Nephron (organoid): ENCODE measurements around the gene PRSS38.
A peak's percentile ranks its signal among the peaks of the same experiment; 100 is the strongest.

Experiments used
- H3K27ac Mint-ChIP-seq, 3 experiments: 2 replicates each; pipeline ENCODE4 v1.8.0; 2020; ENCODE audit warnings: mixed read lengths in 3 of 3, mild to moderate bottlenecking in 2 of 3, moderate library complexity in 1 of 3
- H3K27me3 Mint-ChIP-seq: 2 replicates; pipeline ENCODE4 v1.8.0; 2021; ENCODE audit warnings: low read depth, mild to moderate bottlenecking, moderate library complexity, mixed read lengths
- H3K36me3 Mint-ChIP-seq: 2 replicates; pipeline ENCODE4 v1.8.0; 2020; ENCODE audit warnings: low read depth, mixed read lengths
- H3K4me1 Mint-ChIP-seq: 2 replicates; pipeline ENCODE4 v1.8.0; 2020; ENCODE audit warnings: mixed read lengths
- H3K4me3 Mint-ChIP-seq, 3 experiments: 2 replicates each; pipeline ENCODE4 v1.8.0; 2020; ENCODE audit warnings: mild to moderate bottlenecking in 3 of 3, mixed read lengths in 3 of 3, moderate library complexity in 2 of 3
- H3K9me3 Mint-ChIP-seq: 2 replicates; pipeline ENCODE4 v1.8.0; 2020; ENCODE audit warnings: mixed read lengths
- CTCF ChIP-seq, 3 experiments: fragments of 200-600 bp; sonication (generic); IDR thresholded peaks; one replicate each; pipeline ENCODE4 v1.5.0; 2021; ENCODE audit warnings: antibody characterized with exemption in 3 of 3; ENCODE audit not compliant: unreplicated experiment in 3 of 3

The PRSS38 gene

GRCh38 chr1:227889047-227889862 lies 73.8 kb downstream of the PRSS38 start:
- TF ChIP-seq CTCF (IDR thresholded peaks at IDR 0.05; ENCODE audit: unreplicated experiment in 3 of 3), result no peak
- H3K9me3 Mint-ChIP-seq, result no peaks in the 10 kb centered on the region
- peaks cover 38% of the 10 kb centered on the region for H3K4me1 Mint-ChIP-seq
- H3K27ac Mint-ChIP-seq, result peak overlapping the region in 2 of 3 experiments; percentile 19 to 41
- H3K4me3 Mint-ChIP-seq, result peak overlapping the region in 2 of 3 experiments; percentile 36 to 43
- H3K27me3 Mint-ChIP-seq, result peaks cover 11% of the 10 kb centered on the region
- H3K36me3 Mint-ChIP-seq, result no peaks in the 10 kb centered on the region

GRCh38 chr1:227889863-227890405 lies 74.5 kb downstream of the PRSS38 start:
- Mint-ChIP-seq H3K36me3 (no peaks in the 10 kb centered on the region), H3K9me3 (no peaks in the 10 kb centered on the region), H3K4me1 (peaks cover 40% of the 10 kb centered on the region), H3K27ac (peak overlapping the region in 2 of 3 experiments; percentile 19 to 41), H3K4me3 (no peak overlapping the region), H3K27me3 (peaks cover 11% of the 10 kb centered on the region)
- TF ChIP-seq CTCF (IDR thresholded peaks at IDR 0.05; ENCODE audit: unreplicated experiment in 3 of 3), result no peak

GRCh38 chr1:227890451-227891222 lies 75.2 kb downstream of the PRSS38 start:
- peaks cover 40% of the 10 kb centered on the region for H3K4me1 Mint-ChIP-seq
- no peaks in the 10 kb centered on the region for H3K9me3 Mint-ChIP-seq
- no peak overlapping the region for H3K4me3 Mint-ChIP-seq
- TF ChIP-seq CTCF (IDR thresholded peaks at IDR 0.05; ENCODE audit: unreplicated experiment in 3 of 3), result no peak
- H3K27me3 Mint-ChIP-seq, result peaks cover 11% of the 10 kb centered on the region
- no peaks in the 10 kb centered on the region for H3K36me3 Mint-ChIP-seq
- H3K27ac Mint-ChIP-seq, result peak overlapping the region in 1 of 3 experiments; percentile 19

DNA sequence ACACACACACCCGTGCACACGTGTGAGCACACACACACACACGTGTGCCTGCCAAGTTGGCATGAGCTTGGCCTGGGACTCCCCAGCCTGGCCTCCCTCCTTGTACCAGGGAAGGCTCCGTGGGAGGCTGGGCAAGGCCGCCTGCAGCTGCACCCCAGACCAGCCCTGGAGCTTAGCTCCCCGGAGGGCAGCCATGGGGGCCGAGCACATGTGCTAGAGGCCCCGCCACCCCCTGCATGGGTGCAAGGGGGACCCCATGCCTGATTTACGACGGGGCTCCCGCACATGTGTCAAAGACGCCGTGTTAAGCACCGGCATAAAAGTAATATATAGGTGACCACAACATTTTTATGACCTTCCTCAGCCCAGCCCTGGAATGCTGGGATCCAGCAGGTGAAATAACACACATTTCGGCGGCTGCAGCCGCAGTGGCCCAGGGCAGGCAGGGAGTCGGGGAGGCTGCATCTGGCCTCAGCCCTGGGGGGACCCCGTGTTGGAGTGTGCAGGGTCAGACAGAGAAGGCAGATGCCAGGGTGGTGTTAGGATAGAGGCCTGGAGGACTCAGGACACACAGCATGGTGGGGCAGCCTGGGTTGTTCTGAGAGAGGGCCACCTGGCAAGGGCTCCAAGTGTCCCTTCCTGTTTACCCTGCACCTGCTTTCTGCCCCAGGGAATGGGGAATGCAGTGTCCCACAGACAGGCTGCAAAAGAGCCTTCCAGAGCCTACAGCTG lies 75.9 kb downstream of the PRSS38 start:
- peaks cover 38% of the 10 kb centered on the region for H3K4me1 Mint-ChIP-seq
- H3K4me3 Mint-ChIP-seq, result no peak overlapping the region
- peak overlapping the region in 1 of 3 experiments; percentile 38 for H3K27ac Mint-ChIP-seq
- peaks cover 11% of the 10 kb centered on the region for H3K27me3 Mint-ChIP-seq
- no peaks in the 10 kb centered on the region for H3K36me3 Mint-ChIP-seq
- TF ChIP-seq CTCF (IDR thresholded peaks at IDR 0.05; ENCODE audit: unreplicated experiment in 3 of 3), result no peak
- no peaks in the 10 kb centered on the region for H3K9me3 Mint-ChIP-seq

GRCh38 chr1:227891955-227892488 lies 76.5 kb downstream of the PRSS38 start:
- no peak for TF ChIP-seq CTCF (IDR thresholded peaks at IDR 0.05; ENCODE audit: unreplicated experiment in 3 of 3)

More at GRCh38 chr1:227891955-227892488, 76.5 kb downstream of the PRSS38 start:
- Mint-ChIP-seq H3K4me3 (no peak overlapping the region), H3K36me3 (no peaks in the 10 kb centered on the region), H3K27me3 (peaks cover 11% of the 10 kb centered on the region), H3K9me3 (no peaks in the 10 kb centered on the region), H3K4me1 (peaks cover 34% of the 10 kb centered on the region), H3K27ac (no peak overlapping the region)
